CD4-positive, alpha-beta T cell treated with Interleukin-2 at 100 ng/mL for 4 hours (primary cell): Measurements from ENCODE around the gene CPAMD8.
"Not testable (repeated sequence)": the region's sequence is repeated elsewhere in the genome, so short reads cannot be mapped to it uniquely, and the experiment has no call there.

Source experiments
- DNase-seq: peaks from one replicate; pipeline ENCODE4 v3.0.0-alpha.2; 2020; ENCODE audit warnings: low spot score

Gene CPAMD8

DNA sequence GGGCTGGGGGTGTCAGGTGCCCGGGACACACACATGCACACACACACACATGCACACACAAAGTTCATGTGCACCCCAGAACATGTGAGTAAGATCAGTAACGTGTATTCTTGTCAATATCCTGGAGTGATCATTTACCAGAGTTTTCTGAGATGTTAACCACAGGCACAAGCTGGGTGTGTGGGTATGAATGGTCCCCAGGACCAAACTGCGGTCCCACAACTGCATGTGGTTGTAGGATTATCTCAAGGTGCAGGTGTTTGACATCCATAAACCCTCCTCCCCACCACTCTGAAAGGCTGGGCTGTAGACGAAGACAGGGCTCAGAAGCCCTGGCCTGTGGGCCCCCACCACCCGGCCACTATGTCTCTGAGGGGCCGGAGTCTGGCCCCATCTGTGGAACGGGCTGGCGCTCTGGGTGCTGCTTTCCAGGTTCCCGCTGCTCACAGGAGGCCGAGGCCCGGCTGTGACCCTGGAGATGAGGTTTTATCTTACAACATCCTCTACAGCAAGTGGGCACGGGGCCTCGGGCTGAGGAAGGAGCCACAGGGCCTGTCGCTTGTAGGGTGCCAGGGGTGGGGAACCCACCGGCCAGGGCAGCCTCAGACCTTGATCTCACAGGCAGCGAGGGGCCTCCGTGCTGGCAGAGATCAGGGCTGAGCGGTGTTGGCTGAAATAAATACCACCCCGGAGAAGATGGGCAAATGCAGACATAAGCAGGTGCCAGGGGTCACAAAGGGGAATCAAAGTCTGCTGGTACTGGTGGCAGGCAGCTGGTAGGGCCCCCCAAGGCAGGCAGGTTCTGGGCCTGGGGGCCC is 133.5 kb downstream of the CPAMD8 start:
- no peak for DNase-seq

DNA sequence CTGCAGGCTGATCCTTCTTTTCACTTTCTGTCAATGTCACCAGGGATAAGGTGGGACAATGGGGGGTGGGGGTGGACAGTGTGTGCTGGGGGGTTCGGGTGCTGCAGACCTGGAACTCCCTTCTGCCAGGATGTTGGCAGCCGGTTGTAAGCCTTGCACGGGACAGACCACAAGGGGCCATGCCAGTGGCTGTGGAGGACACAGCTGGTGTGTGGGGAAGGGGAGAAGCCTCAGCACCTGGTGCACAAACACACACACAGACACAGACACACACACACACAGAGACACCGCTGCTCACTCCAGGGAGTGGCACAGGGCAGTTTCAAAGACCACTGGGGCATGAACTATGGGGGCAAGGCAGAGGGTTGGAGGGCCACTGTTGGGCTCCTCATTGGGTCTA is 134.2 kb downstream of the CPAMD8 start:
- DNase-seq: no peak

DNA sequence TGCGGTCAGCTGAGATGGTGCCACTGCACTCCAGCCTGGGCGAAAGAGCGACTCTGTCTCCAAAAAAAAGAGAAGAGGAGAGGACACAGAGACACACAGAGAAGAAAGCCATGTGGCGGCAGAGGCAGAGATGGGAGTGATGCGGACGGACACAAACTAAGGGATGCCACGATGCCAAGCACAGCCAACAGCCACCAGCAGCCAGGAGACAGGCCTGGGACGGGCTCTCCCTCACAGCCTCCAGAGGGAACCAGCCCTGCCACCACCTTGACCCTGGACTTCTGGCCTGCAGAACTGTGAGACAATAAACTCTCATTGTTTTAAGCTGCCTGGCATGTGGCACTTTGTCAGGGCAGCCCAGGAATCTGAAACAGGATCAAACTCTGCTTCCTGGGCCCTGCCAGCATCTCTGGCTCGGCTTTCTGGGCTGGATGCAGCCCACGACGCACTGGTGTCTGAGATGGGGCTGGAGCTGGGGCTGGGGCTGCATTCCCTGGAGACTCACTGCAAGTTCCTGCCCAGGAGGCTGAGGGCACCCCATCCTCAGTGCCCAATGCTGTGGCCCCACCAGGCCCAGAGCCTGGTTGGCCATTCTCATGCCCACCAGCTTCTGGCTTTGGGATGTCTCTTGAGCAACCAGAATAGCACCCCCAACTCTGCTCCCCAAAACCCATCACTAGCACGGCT is 134.8 kb downstream of the CPAMD8 start:
- DNase-seq: no peak

DNA sequence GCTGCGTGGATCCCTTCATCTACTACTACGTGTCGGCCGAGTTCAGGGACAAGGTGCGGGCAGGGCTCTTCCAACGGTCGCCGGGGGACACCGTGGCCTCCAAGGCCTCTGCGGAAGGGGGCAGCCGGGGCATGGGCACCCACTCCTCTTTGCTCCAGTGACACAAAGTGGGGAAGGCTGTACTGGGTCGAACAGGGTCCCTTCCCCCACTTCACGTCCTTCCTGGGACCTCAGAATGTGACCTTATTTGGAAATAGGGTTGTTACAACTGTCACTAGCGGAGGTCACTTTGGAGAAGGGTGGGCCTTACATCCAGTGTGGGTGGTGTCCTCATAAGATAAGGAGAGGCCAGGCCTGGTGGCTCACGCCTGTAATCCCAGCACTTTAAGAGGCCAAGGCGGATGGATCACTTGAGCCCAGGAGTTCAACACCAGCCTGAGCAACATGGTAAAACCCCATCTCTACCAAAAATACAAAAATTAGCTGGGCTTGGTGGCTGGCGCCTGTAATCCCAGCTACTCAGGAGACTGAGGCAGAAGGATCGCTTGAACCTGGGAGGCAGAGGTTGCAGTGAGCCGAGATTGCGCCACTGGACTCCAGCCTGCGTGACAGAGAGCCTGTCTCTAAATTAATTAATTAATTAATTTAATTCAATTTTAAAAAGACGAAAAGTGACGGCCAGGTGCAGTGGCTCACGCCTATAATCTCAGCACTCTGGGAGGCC is 136.0 kb downstream of the CPAMD8 start:
- no peak for DNase-seq

DNA sequence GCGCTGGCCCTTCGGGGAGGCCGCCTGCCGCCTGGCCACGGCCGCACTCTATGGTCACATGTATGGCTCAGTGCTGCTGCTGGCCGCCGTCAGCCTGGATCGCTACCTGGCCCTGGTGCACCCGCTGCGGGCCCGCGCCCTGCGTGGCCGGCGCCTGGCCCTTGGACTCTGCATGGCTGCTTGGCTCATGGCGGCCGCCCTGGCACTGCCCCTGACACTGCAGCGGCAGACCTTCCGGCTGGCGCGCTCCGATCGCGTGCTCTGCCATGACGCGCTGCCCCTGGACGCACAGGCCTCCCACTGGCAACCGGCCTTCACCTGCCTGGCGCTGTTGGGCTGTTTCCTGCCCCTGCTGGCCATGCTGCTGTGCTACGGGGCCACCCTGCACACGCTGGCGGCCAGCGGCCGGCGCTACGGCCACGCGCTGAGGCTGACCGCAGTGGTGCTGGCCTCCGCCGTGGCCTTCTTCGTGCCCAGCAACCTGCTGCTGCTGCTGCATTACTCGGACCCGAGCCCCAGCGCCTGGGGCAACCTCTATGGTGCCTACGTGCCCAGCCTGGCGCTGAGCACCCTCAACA is 136.6 kb downstream of the CPAMD8 start:
- DNase-seq: no peak

DNA sequence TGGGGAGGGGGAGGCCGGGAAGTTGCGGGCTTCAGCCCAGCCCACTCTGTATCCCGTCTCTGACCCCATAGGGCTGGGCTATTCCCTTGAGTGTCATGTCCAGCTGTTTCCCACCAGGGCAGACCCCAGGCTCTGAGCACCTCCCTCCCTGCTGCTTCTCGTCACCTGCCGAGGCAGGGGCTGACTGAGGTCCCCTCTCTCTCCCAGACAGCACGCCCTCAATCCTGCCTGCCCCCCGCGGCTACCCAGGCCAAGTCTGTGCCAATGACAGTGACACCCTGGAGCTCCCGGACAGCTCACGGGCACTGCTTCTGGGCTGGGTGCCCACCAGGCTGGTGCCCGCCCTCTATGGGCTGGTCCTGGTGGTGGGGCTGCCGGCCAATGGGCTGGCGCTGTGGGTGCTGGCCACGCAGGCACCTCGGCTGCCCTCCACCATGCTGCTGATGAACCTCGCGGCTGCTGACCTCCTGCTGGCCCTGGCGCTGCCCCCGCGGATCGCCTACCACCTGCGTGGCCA is 137.2 kb downstream of the CPAMD8 start:
- DNase-seq: no peak

DNA sequence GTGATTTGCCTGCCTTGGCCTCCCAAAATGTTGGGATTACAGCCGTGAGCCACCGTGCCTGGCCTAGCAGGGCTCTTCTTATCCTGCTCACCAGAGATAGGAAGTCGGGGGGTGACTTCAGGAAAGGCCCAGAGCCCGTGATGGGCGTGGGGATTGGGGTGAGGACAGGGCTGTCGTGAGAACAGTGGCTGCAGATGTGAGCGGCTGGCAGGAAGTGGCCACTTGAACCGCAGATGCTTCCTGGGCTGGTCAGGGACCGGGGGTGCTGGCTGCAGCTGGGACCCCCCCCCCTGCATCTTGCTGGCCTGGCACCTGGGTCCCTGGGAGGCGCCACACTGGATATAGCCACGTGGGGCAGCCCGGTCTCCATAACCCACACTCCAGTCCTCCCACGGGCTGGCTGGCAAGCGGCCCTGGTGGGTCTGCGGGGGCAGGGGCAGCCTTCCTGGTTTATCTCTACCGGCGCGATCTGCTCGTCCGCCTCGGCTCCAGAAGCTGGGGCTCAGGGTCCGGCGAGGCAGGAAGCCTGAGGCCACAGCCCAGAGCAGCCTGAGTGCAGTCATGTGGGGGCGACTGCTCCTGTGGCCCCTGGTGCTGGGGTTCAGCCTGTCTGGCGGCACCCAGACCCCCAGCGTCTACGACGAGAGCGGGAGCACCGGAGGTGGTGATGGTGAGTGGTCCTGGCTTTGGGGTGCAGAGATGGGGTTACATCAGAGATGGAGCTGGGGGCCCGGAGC is 137.8 kb downstream of the CPAMD8 start, which contains the start of gene F2RL3:
Gene F2RL3 (plus strand): TSS at position 371 of the 737 bp plus-strand sequence. CDS start 191 bp downstream, at position 562.
- DNase-seq: no peak

DNA sequence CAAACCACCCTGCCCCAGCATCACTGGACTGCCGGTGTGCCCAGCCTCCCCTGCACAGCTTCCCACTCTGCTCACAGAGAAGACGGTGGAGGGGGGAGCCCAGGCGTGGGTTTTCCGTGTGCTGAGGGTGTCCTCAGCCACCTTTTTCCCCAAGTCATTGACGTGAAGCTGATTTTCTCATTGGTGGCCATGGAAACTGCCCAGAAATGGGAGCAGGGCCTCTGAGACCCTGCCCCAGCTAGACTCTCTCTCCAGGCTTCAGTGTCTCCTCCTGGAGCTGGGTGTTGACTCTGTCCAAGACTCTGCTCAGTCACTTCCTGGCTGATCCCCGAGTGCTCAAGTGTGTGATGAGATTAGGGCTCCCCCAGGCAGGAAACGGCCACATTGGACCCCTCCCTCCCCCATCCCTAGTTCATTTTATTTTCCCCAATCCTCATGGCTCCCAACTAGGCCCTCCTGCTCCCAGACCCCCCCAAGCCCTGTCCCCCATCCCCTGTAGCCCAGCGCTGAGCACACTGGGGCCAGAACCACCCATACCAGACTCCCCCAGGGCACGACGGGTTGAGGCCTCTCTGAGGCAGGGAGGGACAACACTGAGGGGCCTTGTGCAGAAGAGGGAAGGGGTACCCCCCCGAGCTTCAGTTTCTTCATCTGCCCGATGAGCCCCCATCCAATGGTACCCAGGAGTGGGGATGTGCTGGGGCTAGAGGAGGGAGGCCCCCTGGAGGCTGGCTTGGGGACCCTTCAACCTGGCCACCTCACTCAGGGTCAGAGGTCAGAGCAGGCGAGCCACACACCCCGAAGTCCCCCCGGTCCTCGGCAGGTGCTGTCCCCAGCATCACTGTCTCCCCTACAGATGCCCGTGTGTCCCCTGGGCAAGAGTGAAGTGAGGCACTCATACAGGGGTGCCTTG is 139.0 kb downstream of the CPAMD8 start:
- DNase-seq: no peak

DNA sequence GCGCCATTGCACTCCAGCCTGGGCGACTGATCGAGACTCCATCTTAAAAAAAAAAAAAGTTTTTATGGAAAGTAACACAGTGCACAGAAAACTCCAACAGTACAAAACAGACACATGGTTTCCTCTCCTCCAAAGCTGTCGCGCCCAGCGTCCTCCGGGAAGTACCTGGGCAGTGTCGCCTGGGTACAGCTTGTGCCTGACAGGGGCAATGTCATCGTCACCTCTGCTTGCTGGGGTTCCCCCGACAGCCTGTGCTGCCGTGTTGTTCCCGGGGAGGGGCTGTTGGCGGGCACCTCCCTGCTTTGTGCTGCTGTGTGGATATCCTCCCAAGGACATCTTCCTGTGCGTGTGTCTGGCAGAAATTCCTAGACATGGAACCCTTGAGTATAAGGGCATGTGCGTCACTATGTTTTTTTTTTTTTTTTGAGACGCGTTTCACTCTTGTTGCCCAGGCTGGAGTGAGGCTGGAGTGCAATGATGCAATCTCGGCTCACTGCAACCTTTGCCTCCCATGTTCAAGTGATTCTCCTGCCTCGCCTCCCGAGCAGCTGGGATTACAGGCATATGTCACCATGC is 140.2 kb downstream of the CPAMD8 start:
- no peak for DNase-seq

DNA sequence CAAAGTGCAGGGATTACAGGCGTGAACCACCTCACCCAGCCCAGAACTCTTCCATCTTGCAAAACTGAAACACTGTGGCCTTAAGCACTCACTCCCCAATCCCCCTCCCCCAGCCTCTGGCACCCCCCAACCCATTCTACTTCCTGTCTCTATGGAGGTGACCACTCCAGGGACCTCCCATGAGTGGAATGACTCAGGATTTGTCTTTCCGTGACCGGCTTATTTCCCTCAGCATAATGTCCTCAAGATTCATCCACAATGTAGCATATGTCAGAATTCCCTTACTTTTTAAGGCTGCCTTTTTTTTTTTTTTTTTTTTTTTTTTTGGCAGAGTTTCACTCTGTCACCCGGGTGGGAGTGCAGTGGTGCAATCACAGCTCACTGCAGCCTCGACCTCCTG is 141.4 kb downstream of the CPAMD8 start:
- DNase-seq: no peak

DNA sequence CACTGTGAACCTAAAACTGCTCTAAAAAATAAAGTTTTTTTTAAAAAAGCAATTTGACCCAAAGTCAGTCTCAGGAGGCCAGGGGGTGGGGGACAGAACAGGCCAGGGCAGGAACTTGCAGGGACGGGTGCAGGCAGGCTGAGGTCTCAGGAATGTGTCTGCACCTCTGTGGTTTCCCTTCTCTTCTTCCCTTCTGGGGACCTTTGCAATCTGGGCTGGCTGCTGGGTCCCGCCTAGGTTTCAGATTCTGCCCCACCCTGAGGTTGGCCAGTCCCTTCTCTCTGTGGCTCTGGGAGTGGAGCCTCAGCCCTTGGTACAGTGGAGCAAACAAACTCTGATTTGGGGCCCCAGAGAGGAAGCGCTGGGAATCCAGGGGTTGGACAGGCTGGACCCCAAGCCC is 143.1 kb downstream of the CPAMD8 start:
- no peak for DNase-seq

DNA sequence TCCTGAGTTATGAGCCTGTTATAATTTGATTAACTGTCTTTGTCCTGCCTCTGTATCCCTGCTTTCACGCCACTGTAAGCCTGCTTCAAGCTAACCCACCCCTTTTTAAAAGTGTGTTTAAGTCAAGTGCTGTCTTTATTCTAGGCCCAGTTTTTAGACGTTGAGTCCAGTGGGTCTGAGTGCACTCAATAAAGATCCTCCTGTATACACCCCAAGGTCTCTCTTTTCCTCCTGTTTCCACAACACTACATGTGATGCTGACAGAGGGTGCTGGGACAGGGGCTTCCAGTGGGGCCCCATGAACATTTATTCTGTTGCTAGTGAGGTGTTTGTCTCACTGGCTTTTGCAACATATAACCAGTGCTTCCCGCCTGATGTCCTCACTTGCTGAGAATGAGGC is 144.5 kb downstream of the CPAMD8 start:
- no peak for DNase-seq

DNA sequence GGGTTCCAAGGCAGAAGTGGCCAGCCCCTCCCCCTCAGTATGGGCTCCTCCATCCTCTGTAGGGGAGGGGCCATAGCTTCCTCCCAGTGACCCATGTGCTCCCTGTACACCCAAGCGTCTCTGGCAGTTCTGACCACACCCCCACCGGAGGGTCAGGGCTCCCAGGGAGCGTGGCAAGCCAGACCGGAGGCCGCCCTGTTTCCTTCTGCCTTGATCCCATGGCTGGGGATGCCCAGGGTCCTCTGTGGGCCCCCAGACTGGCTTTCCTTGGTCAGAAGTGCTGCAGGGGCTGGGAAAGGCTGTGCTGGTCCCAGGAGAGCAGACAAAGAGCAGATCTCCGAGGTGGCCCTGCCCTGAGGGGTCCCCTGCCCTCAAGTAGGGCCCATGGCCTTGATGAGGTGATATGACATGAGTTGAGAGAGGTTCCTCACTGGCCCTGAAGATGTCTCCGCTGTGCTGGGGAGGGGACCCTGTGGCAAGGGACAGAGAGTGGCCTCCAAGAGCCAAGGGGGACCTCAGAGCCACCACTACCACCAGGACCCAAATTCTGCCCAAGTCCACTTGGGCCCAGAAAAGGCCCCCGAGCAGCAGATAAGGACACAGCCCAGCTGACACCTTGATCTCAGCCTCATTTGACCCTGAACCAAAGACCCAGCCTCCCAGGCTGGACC is 145.6 kb downstream of the CPAMD8 start:
- no peak for DNase-seq

DNA sequence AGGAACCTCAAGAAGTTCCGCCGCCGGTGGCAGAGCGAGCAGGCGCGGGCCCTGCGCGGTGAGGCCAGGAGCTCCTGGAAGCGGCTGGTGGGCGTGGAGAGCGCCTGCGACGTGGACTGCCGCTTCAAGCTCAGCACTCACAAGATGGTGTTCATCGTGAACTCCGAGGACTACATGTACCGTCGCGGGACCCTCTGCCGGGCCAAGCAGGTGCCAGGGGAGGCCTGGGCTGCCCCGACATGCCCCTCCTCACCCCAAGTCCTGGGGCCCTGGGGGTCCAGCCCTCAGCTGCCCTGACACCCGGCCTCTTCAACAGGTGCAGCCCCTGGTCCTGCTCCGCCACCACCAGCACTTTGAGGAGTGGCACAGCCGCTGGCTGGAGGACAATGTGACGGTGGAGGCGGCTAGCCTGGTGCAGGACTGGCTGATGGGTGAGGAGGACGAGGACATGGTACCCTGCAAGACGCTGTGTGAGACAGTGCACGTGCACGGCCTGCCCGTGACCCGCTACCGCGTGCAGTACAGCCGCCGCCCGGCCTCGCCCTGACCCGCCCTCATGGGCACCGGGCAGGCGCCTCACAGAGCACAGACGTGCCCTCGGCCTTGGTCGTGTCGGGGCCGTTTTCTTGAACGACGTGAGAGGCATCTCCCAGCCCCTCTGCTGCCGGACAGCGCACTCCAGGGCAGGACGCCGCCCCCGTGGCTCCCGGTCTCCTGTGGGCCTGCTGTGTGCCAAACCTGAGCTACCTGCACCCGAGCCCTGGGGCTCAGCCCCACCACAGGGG is 148.2 kb downstream of the CPAMD8 start:
- no peak for DNase-seq

DNA sequence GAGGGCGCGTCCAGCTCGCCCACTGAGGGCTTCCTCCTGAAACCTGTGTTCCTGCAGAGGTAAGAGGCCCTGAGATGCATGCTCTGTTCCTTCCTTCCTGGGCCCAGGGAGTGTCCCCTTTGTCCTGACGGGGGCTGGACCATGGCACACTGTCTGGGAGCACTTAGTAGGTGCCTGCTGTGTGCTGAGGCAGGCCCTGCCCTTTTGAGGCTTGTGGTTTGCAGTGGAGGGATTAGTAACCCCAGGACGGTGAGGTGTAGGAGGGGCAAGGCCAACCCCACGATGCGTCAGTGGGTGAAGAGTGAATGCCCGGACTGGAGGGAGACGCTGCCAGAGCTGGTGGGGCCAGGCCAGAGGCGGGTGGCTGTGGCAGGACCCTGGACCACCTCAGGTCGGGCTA is 149.0 kb downstream of the CPAMD8 start:
- no peak for DNase-seq

DNA sequence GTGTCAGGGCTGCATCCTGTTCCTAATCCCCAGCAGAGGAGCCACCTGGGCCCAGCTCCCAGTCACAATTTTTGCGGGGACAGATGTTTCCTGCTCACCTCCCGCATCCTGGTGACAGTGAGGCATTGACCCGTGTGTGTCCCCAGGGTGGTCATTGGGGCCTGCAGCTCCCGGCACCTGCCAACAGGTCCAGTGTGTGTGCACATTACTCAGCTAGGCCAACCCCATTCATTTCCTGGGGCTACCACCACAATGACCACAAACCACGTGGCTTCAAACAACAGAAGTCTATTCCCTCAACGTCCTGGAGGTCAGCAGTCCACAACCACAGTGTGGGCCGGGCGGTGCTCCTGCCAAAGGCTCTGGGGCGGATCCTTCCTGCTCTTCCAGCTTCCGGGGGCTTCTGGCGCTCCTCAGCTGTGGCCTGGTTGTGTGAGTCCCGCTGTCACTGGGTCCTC is 149.7 kb downstream of the CPAMD8 start:
- no peak for DNase-seq

DNA sequence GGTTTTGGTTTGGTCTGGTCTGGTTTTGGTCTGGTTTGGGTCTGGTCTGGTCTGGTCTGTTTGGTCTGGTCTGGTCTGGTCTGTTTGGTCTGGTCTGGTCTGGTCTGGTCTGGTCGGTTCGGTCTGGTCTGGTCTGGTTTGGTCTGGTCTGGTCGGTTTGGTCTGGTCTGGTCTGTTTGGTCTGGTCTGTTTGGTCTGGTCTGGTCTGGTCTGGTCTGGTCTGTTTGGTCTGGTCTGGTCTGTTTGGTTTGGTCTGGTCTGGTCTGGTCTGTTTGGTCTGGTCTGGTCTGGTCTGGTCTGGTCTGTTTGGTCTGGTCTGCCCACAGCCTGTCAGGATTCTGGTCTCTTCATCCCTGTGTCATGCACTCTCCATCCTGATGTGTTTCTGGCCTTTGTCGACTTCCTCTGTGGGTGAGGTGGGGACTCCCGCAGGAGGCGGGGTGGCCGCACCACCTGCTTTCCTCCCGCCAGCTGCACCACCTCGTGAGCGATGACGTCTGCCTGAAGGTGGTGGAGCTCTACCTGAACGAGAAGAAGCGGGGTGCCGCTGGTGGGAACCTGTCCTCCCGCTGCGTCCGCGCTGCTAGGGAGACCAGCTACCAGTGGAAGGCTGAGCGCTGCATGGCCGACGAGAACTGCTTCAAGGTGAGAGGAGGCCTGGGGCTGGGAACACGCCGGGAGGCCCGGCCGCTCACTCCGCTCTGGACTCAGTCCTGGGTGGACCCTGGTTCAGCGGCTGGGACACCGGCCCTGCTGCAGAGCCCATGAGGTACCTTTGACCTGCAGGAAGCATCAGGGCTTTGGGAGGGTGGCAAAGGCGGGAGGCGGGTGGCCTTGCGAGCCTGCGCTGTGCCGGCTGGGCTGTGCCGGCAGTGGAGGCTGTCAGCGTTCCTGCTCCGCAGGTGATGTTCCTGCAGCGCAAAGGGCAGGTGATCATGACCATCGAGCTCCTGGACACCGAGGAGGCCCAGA is 150.7 kb downstream of the CPAMD8 start:
- DNase-seq: no peak

DNA sequence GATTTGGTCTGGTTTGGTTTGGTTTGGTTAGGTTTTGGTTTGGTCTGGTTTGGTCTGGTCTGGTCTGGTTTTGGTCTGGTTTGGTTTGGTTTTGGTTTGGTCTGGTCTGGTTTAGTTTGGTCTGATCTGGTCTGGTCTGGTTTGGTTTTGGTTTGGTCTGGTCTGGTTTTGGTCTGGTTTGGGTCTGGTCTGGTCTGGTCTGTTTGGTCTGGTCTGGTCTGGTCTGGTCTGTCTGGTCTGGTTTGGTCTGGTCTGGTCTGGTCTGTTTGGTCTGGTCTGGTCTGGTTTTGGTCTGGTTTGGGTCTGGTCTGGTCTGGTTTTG is 151.7 kb downstream of the CPAMD8 start:
- not testable (repeated sequence) for DNase-seq
